Activated CD4-positive, alpha-beta T cell treated with anti-CD3 and anti-CD28 coated beads for 4 hours (primary cell): ENCODE measurements around the gene ZSCAN5A.
A peak's percentile ranks its signal among the peaks of the same experiment; 100 is the strongest.
"Not testable (repeated sequence)": the region's sequence is repeated elsewhere in the genome, so short reads cannot be mapped to it uniquely, and the experiment has no call there.

Experiments
- DNase-seq, 2 donors: peaks; one replicate each; pipeline ENCODE4 v3.0.0-alpha.2; 2020

Gene ZSCAN5A

GRCh38 chr19:56271151-56271550 lies 43.5 kb downstream of the ZSCAN5A start:
- no peak for DNase-seq

GRCh38 chr19:56270676-56271075 lies 44.0 kb downstream of the ZSCAN5A start:
- no peak for DNase-seq

GRCh38 chr19:56269348-56269747 lies 45.3 kb downstream of the ZSCAN5A start:
- DNase-seq = no peak

- no peak for DNase-seq
These were observed 48.6 kb downstream of the ZSCAN5A start for GRCh38 chr19:56266051-56266450.

- no peak for DNase-seq
These were observed 51.3 kb downstream of the ZSCAN5A start for GRCh38 chr19:56263319-56263718.

- not testable (repeated sequence) for DNase-seq
These were observed 52.7 kb downstream of the ZSCAN5A start for GRCh38 chr19:56261932-56262331.

GRCh38 chr19:56261145-56261544 lies 53.5 kb downstream of the ZSCAN5A start:
- no peak for DNase-seq

GRCh38 chr19:56258272-56258671 lies 56.4 kb downstream of the ZSCAN5A start:
- no peak for DNase-seq

- peak in 1 of 2 donors; percentile 8 for DNase-seq
These were observed 60.9 kb downstream of the ZSCAN5A start for GRCh38 chr19:56253737-56254136.

GRCh38 chr19:56252699-56253422 lies 61.8 kb downstream of the ZSCAN5A start:
- peak; percentile 44 to 68 for DNase-seq

- DNase-seq = not testable (repeated sequence)
These were observed 65.8 kb downstream of the ZSCAN5A start for GRCh38 chr19:56248736-56249338.

- DNase-seq = not testable (repeated sequence)
These were observed 68.9 kb downstream of the ZSCAN5A start for GRCh38 chr19:56245764-56246163.

- no peak for DNase-seq
These were observed 69.4 kb downstream of the ZSCAN5A start for GRCh38 chr19:56245121-56245740.

GRCh38 chr19:56223481-56223880 lies 91.2 kb downstream of the ZSCAN5A start:
- no peak for DNase-seq

- no peak for DNase-seq
These were observed 91.7 kb downstream of the ZSCAN5A start for GRCh38 chr19:56222901-56223300.

GRCh38 chr19:56221851-56222250 lies 92.8 kb downstream of the ZSCAN5A start:
- DNase-seq = no peak

- DNase-seq = not testable (repeated sequence)
These were observed 93.2 kb downstream of the ZSCAN5A start for GRCh38 chr19:56221442-56221841.

- no peak for DNase-seq
These were observed 95.7 kb downstream of the ZSCAN5A start for GRCh38 chr19:56218961-56219360.

- no peak for DNase-seq
These were observed 97.3 kb downstream of the ZSCAN5A start for GRCh38 chr19:56217039-56217949.

- no peak for DNase-seq
These were observed 102.9 kb downstream of the ZSCAN5A start for GRCh38 chr19:56211718-56212117.

GRCh38 chr19:56210036-56210435 lies 104.6 kb downstream of the ZSCAN5A start:
- not testable (repeated sequence) for DNase-seq

- no peak for DNase-seq
These were observed 105.5 kb downstream of the ZSCAN5A start for GRCh38 chr19:56209091-56209490.

- DNase-seq = not testable (repeated sequence)
These were observed 107.1 kb downstream of the ZSCAN5A start for GRCh38 chr19:56207581-56207980.
